Parathyroid adenoma (tissue), 2 donors: ENCODE measurements around the gene CEP128.
A peak's percentile ranks its signal among the peaks of the same experiment; 100 is the strongest.

Experiments used
- H2AFZ ChIP-seq: fragments of 300-600 bp; sonication (generic); one replicate; pipeline ENCODE4 v1.7.0; 2017; ENCODE audit warnings: antibody characterized with exemption, mild to moderate bottlenecking
- H3K27ac ChIP-seq: fragments of 300-600 bp; sonication (generic); one replicate; pipeline ENCODE4 v1.7.0; 2017
- H3K27me3 ChIP-seq: fragments of 300-600 bp; sonication (generic); one replicate; pipeline ENCODE4 v1.7.0; 2017; ENCODE audit warnings: low read length; ENCODE audit not compliant: control insufficient read depth, insufficient read depth
- H3K36me3 ChIP-seq: fragments of 300-600 bp; sonication (generic); one replicate; pipeline ENCODE4 v1.7.0; 2017; ENCODE audit warnings: low read length; ENCODE audit not compliant: control insufficient read depth, insufficient read depth
- H3K4me1 ChIP-seq: fragments of 300-600 bp; sonication (generic); one replicate; pipeline ENCODE4 v1.7.0; 2017; ENCODE audit warnings: control low read depth
- H3K4me2 ChIP-seq: fragments of 300-600 bp; sonication (generic); one replicate; pipeline ENCODE4 v1.7.0; 2017; ENCODE audit warnings: low read length
- H3K4me3 ChIP-seq: fragments of 300-600 bp; sonication (generic); one replicate; pipeline ENCODE4 v1.7.0; 2017; ENCODE audit warnings: low read depth, low read length
- H3K79me2 ChIP-seq: fragments of 300-600 bp; sonication (generic); one replicate; pipeline ENCODE4 v1.7.0; 2017; ENCODE audit warnings: control low read depth
- H3K9ac ChIP-seq: fragments of 300-600 bp; sonication (generic); one replicate; pipeline ENCODE4 v1.7.0; 2017; ENCODE audit warnings: mild to moderate bottlenecking
- H3K9me3 ChIP-seq: fragments of 300-600 bp; sonication (generic); one replicate; pipeline ENCODE4 v1.7.0; 2017; ENCODE audit warnings: low read length; ENCODE audit not compliant: control insufficient read depth
- TF ChIP-seq, protein P1 (sequence below): fragments of 300-600 bp; sonication (generic); IDR thresholded peaks from one replicate; pipeline ENCODE4 v1.7.0; 2017; ENCODE audit warnings: antibody characterized with exemption, mild to moderate bottlenecking
- donor health status: primary hyperparathyroidism.

The CEP128 gene

DNA sequence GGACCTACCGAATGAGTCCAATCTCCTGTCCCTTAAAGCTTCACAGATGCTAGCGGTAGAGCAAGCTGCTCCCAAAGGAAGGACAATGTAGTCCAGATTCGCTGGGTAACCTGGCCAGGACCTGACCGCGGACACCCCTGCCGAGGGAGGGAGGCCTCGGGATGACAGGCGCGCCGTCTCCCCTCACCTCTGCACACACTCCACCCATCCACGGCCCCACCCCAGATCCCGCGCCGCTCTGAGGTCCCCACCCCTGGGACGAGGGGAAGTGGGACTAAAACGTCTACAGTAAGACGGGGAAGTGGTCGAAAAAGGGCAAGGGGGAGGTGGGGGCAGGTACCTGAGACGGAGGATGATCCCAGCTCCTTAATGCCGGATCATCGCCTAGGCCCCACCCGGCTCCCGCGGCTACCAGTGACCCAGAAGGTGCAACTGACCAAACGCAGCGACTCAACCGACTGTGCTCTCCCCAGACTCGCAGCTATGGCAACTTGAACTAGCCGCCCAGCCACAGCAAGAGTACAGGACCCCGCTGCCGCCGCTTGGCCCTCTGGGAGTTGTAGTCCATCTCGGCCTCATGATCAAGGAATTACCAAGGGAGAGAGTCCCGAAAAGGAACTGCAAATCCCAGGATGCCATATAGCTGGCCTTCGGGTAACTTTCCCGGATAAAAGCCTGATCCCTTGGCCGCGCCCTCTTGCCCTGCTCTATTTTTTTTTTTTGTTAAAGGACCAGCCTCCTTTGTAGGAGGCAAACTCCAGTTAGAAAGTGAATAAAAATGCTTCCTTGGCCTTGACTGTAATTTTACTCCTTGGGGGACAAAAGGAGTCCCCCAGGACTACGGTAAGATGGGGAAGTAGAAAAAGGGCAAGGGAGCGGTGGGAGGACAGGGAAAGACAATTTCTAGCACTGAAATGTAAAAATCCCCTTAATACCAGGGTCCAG lies at the start of gene CEP128:
TSS of gene CEP128 (minus strand) at position 498 of the 945 bp plus-strand sequence.
- H3K4me1 ChIP-seq: peaks cover 7% of the 10 kb centered on the region
- TF ChIP-seq, protein P1, sequence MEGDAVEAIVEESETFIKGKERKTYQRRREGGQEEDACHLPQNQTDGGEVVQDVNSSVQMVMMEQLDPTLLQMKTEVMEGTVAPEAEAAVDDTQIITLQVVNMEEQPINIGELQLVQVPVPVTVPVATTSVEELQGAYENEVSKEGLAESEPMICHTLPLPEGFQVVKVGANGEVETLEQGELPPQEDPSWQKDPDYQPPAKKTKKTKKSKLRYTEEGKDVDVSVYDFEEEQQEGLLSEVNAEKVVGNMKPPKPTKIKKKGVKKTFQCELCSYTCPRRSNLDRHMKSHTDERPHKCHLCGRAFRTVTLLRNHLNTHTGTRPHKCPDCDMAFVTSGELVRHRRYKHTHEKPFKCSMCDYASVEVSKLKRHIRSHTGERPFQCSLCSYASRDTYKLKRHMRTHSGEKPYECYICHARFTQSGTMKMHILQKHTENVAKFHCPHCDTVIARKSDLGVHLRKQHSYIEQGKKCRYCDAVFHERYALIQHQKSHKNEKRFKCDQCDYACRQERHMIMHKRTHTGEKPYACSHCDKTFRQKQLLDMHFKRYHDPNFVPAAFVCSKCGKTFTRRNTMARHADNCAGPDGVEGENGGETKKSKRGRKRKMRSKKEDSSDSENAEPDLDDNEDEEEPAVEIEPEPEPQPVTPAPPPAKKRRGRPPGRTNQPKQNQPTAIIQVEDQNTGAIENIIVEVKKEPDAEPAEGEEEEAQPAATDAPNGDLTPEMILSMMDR: no peak
- no peak within 1 kb of the TSS for H3K27ac ChIP-seq
- no peaks in the 10 kb centered on the region for H3K27me3 ChIP-seq
- H3K36me3 ChIP-seq: no peaks in the 10 kb centered on the region
- H3K79me2 ChIP-seq: no peaks in the 10 kb centered on the region
- H3K9me3 ChIP-seq: no peaks in the 10 kb centered on the region
- peak within 1 kb of the TSS; percentile 90 for H2AFZ ChIP-seq
- no peak within 1 kb of the TSS for H3K9ac ChIP-seq
- peak within 1 kb of the TSS; percentile 90 for H3K4me2 ChIP-seq
- peak within 1 kb of the TSS; percentile 83 for H3K4me3 ChIP-seq

DNA sequence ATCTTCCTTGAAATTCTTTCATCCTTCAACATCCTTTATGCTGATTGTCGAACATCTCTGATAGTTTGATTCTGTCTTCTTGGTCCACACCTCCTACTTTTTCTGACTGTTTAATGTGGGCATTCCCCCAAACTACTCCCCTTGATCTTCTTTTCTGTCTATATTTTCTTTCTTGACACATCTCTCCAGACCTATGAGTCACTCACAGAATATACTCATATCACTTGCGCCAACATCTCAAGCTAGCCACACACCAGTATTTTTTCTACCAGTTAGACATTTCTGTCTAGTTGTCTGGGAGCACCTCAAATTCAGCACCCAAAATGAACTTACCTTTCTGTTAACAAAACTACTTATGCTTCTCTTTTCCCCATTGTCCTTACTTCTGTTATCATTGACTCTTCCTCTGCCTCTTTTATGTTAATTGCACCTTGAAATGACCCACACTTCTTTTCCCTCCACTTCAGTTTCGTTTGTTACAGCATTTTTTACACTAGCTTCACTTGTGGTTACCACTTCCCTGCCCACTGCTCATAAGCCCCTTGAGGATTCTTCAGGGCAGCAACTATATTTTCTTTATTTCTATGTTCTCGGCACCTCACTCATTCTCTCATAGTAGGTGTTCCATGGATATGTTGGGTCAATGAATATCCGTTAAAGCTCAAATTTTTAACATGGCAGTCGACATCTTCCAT lies 47.3 kb upstream of the CEP128 start:
- Histone ChIP-seq H3K4me3 (no peak overlapping the region), H3K79me2 (no peaks in the 10 kb centered on the region), H3K27ac (no peak overlapping the region), H3K27me3 (no peaks in the 10 kb centered on the region), H3K9ac (no peak overlapping the region), H3K4me2 (no peak overlapping the region), H3K36me3 (no peaks in the 10 kb centered on the region), H3K9me3 (no peaks in the 10 kb centered on the region), H2AFZ (no peak overlapping the region), H3K4me1 (no peaks in the 10 kb centered on the region)
- TF ChIP-seq, protein P1: no peak

DNA sequence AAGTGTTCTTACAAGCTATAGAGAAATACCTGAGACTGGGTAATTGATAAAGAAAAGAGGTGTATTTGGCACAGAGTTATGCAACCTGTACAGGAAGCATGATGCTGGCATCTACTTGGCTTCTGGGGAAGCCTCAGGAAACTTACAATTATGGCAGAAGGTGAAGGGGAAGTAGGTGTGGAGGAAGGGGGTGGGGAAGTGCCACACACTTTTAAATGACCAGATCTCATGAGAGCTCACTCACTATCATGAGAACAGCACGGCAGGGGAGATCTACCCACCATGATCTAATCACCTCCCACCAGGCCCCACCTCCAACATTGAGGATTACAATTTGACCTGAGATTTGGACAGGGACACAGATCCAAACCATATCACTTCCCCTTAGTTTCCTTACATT lies 46.7 kb upstream of the CEP128 start:
- H3K4me3 ChIP-seq: no peak overlapping the region
- H3K27ac ChIP-seq: no peak overlapping the region
- no peaks in the 10 kb centered on the region for H3K27me3 ChIP-seq
- TF ChIP-seq, protein P1: no peak
- H3K79me2 ChIP-seq: no peaks in the 10 kb centered on the region
- H3K36me3 ChIP-seq: no peaks in the 10 kb centered on the region
- no peak overlapping the region for H3K4me2 ChIP-seq
- no peak overlapping the region for H3K9ac ChIP-seq
- H2AFZ ChIP-seq: no peak overlapping the region
- no peaks in the 10 kb centered on the region for H3K9me3 ChIP-seq
- no peaks in the 10 kb centered on the region for H3K4me1 ChIP-seq

DNA sequence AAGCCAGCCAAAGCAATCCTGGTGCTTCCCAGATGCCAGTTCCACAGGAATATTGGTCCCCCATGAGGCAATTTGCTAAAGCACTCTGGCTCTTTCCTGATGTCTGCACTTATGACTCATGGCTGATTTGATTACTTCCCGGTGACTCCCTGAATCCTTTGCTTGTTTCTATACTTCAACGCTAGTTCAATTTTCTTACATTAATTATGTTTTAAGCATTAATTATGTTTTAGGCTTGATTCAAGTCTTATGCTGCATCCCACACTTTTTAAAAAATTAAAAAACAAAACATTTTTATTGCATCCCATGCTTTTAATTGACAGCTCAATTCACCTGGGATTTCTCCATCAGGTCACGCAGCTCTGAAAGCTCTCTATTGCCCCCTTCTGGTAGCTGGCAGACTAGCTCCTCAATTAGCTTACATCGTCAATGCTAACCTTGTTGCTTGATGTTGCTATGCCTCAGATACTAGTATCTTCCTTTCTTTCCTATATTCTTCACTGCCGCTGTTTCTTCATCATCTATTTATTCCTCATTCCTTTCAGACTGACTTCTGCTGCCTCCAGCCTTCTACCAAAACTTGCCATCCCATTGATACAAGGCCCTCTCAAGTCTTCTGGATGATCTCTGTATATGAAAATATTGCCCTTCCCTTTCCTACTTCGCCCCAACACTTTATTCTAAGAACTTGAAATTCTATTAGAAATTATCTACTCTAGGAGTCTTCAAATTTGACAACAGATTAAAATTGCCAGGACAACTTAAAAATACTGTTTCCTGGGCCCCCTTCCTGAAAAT lies 45.9 kb upstream of the CEP128 start:
- TF ChIP-seq, protein P1: peak; percentile 93
- Histone ChIP-seq H3K9ac (no peak overlapping the region), H2AFZ (no peak overlapping the region)

More for the DNA sequence above, 45.9 kb upstream of the CEP128 start:
- Histone ChIP-seq H3K4me1 (no peaks in the 10 kb centered on the region), H3K36me3 (no peaks in the 10 kb centered on the region), H3K4me3 (no peak overlapping the region), H3K27me3 (no peaks in the 10 kb centered on the region), H3K27ac (no peak overlapping the region), H3K9me3 (no peaks in the 10 kb centered on the region), H3K79me2 (no peaks in the 10 kb centered on the region), H3K4me2 (no peak overlapping the region)
